Upper lobe of left lung (tissue), 6 donors: Measurements from ENCODE around the gene CCNJ. TPM values are rescaled to one million over a fixed set of nuclear protein-coding genes. Genes with fewer than 3 reads are reported as not detected.
"Not testable (repeated sequence)": the region's sequence is repeated elsewhere in the genome, so short reads cannot be mapped to it uniquely, and the experiment has no call there.

Experiments used
- ATAC-seq, 2 donors: fragments of 200-7000 bp; cut with Tn5 transposase; one replicate each; pipeline ENCODE4 v1.9.1; 2022; ENCODE audit warnings: mild to moderate bottlenecking in 2 of 2, moderate library complexity in 2 of 2; ENCODE audit not compliant: low FRiP score in 2 of 2
- DNase-seq, 2 donors: peaks; one replicate each; pipeline ENCODE4 v3.0.0-alpha.2; 2019 to 2020
- H3K27ac ChIP-seq, 4 donors: fragments of 200-600 bp; sonication (generic); one replicate each; pipeline ENCODE4 v1.5.1; 2016 to 2019
- H3K27me3 ChIP-seq, 4 donors: fragments of 200-600 bp; sonication (generic); one replicate each; pipeline ENCODE4 v1.5.1; 2017 to 2019
- H3K36me3 ChIP-seq, 4 donors: fragments of 200-600 bp; sonication (generic); one replicate each; pipeline ENCODE4 v1.5.1; 2016 to 2019
- H3K4me1 ChIP-seq, 4 donors: fragments of 200-600 bp; sonication (generic); one replicate each; pipeline ENCODE4 v1.5.1; 2018 to 2019
- H3K4me3 ChIP-seq, 4 donors: fragments of 200-600 bp; sonication (generic); one replicate each; pipeline ENCODE4 v1.5.1; 2017 to 2019; ENCODE audit warnings: mild to moderate bottlenecking in 2 of 4, moderate library complexity in 1 of 4
- H3K9me3 ChIP-seq, 4 donors: fragments of 200-600 bp; sonication (generic); one replicate each; pipeline ENCODE4 v1.5.1; 2018 to 2019
- CTCF ChIP-seq, 6 experiments: fragments of 450-650 bp in 4 of 6; fragments of 200-600 bp in 2 of 6; sonication (generic) in 2 of 6; IDR thresholded peaks; one replicate each; pipeline ENCODE4 v1.5.1; 2016 to 2019; ENCODE audit warnings: antibody characterized with exemption in 6 of 6
- EP300 ChIP-seq, 4 donors: sonication (generic); formaldehyde crosslinking; IDR thresholded peaks; one replicate each; pipeline ENCODE4 v1.5.1; 2017; ENCODE audit warnings: antibody characterized with exemption in 4 of 4, control low read depth in 2 of 4
- POLR2A ChIP-seq, 4 donors: fragments of 450-650 bp; IDR thresholded peaks; one replicate each; pipeline ENCODE4 v1.5.1; 2016 to 2017; ENCODE audit warnings: antibody characterized with exemption in 4 of 4, mild to moderate bottlenecking in 2 of 4
- POLR2AphosphoS5 ChIP-seq, 2 donors: sonication (generic); formaldehyde crosslinking; IDR thresholded peaks; one replicate each; pipeline ENCODE4 v1.5.1; 2017; ENCODE audit warnings: antibody characterized with exemption in 2 of 2
- WGBS, 2 donors: methylation state at CpG; one replicate each; pipeline ENCODE4 v1.1.5; 2017 to 2018; 5-methylcytosine and 5-hydroxymethylcytosine counted together
- total RNA-seq, 6 donors: library from RNA; depleted of rRNA in 4 of 6; stranded (reverse); fragments of >200 nt in 4 of 6; gene quantifications; one replicate each; pipeline versions ENCODE4 v1.1.0 to v1.2.1, GENCODE V29; 2016 to 2021
- donor health status: DM: no; HTN: no; CAD: no; lungs with moderate emphysema.
- donor health status: DM: no; HTN: yes; CAD: no; lungs with severe emphysema.

Gene CCNJ
- total RNA-seq, 6 donors from 2014 or later = 0.55 to 7.7 (median 5.5) TPM

DNA sequence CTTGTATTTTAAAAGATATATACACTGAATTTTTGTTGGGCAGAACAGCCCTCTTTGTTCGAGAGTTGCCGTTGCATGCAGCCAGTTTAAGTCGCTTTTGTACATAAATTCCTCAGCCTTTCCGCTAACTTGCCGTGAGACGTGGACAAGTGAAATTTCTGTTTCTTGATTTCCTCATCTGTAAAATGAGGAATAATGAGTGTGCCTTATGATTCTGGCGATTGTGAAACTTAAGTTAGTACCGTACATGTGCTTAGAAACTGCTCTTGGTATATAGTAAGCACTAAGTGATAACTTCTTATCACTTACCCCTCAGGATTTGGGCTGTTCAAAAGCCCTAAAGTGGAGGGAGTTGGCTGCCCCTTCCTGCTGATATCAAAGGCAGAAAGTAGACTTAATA, 1.4 kb downstream of the CCNJ start:
- Histone ChIP-seq H3K27me3 (no peaks in the 10 kb centered on the region), H3K9me3 (no peaks in the 10 kb centered on the region), H3K36me3 (no peaks in the 10 kb centered on the region), H3K27ac (peak overlapping the region; percentile 79 to 94 (median 90)), H3K4me3 (peak overlapping the region; percentile 74 to 90 (median 80)), H3K4me1 (peaks cover 4 to 33% (median 12%) of the 10 kb centered on the region in 4 donors)
- ATAC-seq (no peak), DNase-seq (no peak)
- 16 to 26% methylated on average over 8 of the region's 8 CpGs for WGBS, 2 donors
- TF ChIP-seq CTCF (IDR thresholded peaks at IDR 0.05) (no peak), POLR2A (IDR thresholded peaks at IDR 0.05) (no peak), EP300 (IDR thresholded peaks at IDR 0.05) (no peak), POLR2AphosphoS5 (IDR thresholded peaks at IDR 0.05) (no peak)

DNA sequence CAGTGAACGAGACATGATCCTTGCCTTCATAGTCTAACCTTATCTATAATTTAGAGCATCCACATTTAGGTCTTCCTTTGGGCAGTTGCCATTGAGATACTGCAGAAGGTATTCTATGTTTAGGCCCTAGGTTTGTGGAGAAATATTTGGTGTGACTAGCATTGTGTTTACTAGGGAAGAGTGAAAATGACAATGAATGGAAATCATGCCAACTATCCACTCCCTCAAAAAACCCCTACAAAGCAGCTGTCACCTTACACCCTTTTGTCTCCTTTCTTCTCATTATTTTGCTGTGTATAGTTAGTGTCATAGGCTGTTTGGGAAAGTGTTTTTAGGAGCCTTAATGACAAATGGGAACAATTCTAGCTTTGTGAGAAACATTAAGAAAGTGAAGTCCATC, 3.2 kb downstream of the CCNJ start:
- no peak overlapping the region for H3K4me3 ChIP-seq
- 81 to 97% methylated on average over 1 of the region's 1 CpG for WGBS, 2 donors
- H3K36me3 ChIP-seq = peaks cover 0 to 4% (median under 1%) of the 10 kb centered on the region in 4 donors
- TF ChIP-seq EP300 (IDR thresholded peaks at IDR 0.05) (no peak), POLR2AphosphoS5 (IDR thresholded peaks at IDR 0.05) (no peak), POLR2A (IDR thresholded peaks at IDR 0.05) (no peak), CTCF (IDR thresholded peaks at IDR 0.05) (no peak)
- ATAC-seq (no peak), DNase-seq (no peak)
- H3K27me3 ChIP-seq = no peaks in the 10 kb centered on the region
- H3K4me1 ChIP-seq = peaks cover 4 to 33% (median 12%) of the 10 kb centered on the region in 4 donors
- no peak overlapping the region for H3K27ac ChIP-seq
- no peaks in the 10 kb centered on the region for H3K9me3 ChIP-seq

DNA sequence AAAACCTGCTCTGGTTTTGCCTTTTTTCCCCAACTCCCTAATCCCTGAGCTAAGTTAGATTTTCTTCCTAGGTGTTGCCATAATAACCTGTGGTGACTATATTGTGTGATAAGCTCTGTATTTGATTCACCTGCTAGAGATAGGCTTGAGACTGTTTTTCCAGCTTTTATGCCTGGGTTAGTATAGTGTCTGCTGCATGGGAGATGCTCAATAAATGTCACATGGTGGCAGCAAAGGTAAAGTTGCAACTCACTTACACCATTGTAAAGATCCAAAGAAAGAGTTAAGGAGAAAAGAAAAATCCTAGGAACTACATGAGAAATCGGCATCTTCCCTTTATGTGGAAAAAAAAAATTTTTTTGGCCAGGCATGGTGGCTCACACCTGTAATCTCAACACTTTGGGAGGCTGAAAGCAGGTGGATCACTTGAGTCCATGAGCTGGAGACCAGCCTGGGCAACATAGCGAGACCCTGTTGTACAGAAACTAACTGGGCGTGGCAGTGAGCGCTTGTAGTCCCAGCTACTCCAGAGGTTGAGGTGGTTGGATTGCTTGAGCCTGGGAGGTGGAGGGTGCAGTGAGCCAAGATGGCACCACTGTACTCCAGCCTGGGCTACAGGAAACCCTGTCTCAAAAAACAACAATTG, 3.7 kb downstream of the CCNJ start:
- Histone ChIP-seq H3K9me3 (no peaks in the 10 kb centered on the region), H3K4me1 (peaks cover 4 to 33% (median 12%) of the 10 kb centered on the region in 4 donors), H3K27me3 (no peaks in the 10 kb centered on the region), H3K36me3 (peaks cover 0 to 4% (median 2%) of the 10 kb centered on the region in 4 donors), H3K27ac (no peak overlapping the region), H3K4me3 (no peak overlapping the region)
- 87 to 88% methylated on average over 4 of the region's 4 CpGs for WGBS, 2 donors
- TF ChIP-seq POLR2AphosphoS5 (IDR thresholded peaks at IDR 0.05) (no peak), EP300 (IDR thresholded peaks at IDR 0.05) (no peak), CTCF (IDR thresholded peaks at IDR 0.05) (no peak), POLR2A (IDR thresholded peaks at IDR 0.05) (no peak)
- ATAC-seq (no peak), DNase-seq (no peak)

- H3K27ac ChIP-seq = not testable (repeated sequence)
Observed at GRCh38 chr10:96047925-96048324, 4.5 kb downstream of the CCNJ start.

GRCh38 chr10:96049340-96049739, 6.0 kb downstream of the CCNJ start:
- Histone ChIP-seq H3K36me3 (peaks cover 0 to 4% (median 2%) of the 10 kb centered on the region in 4 donors), H3K27ac (no peak overlapping the region), H3K27me3 (no peaks in the 10 kb centered on the region), H3K4me3 (no peak overlapping the region), H3K4me1 (peaks cover 4 to 25% (median 9%) of the 10 kb centered on the region in 4 donors), H3K9me3 (no peaks in the 10 kb centered on the region)
- TF ChIP-seq CTCF (IDR thresholded peaks at IDR 0.05) (no peak), POLR2A (IDR thresholded peaks at IDR 0.05) (no peak), POLR2AphosphoS5 (IDR thresholded peaks at IDR 0.05) (no peak), EP300 (IDR thresholded peaks at IDR 0.05) (no peak)
- WGBS, 2 donors = 83% methylated on average over 2 of the region's 2 CpGs
- no peak for ATAC-seq
- DNase-seq = no peak

More at GRCh38 chr10:96047925-96048324, 4.5 kb downstream of the CCNJ start:
- H3K27me3 ChIP-seq, H3K36me3 ChIP-seq, DNase-seq, ATAC-seq, H3K9me3 ChIP-seq, H3K4me3 ChIP-seq: not testable (repeated sequence)
- 89 to 95% methylated on average over 3 of the region's 3 CpGs for WGBS, 2 donors
- peaks cover under 1 to 28% (median 10%) of the 10 kb centered on the region in 4 donors for H3K4me1 ChIP-seq
